Glomerular visceral epithelial cell (primary cell): Measurements from ENCODE around the gene CPA1.

Experiments
- DNase-seq: peaks from one replicate; pipeline ENCODE4 v3.0.0-alpha.2; 2016; ENCODE audit errors: extremely low spot score

CPA1 gene

GRCh38 chr7:130426564-130426963 lies 46.3 kb downstream of the CPA1 start:
- DNase-seq, result no peak

GRCh38 chr7:130429019-130429418 lies 48.7 kb downstream of the CPA1 start:
- no peak for DNase-seq

- DNase-seq, result no peak
Observed at GRCh38 chr7:130430115-130430514, 49.8 kb downstream of the CPA1 start.

- no peak for DNase-seq
Observed at GRCh38 chr7:130430841-130431666, 50.8 kb downstream of the CPA1 start.

GRCh38 chr7:130432886-130433285 lies 52.6 kb downstream of the CPA1 start:
- no peak for DNase-seq

- DNase-seq, result no peak
Observed at GRCh38 chr7:130433301-130433700, 53.0 kb downstream of the CPA1 start.

GRCh38 chr7:130435311-130435854 lies 55.1 kb downstream of the CPA1 start:
- no peak for DNase-seq

- DNase-seq, result no peak
Observed at GRCh38 chr7:130436253-130436652, 56.0 kb downstream of the CPA1 start.
